HG03097 (cell line): ENCODE data around the gene CNOT1.

Experiments used
- ATAC-seq: cut with Tn5 transposase; IDR thresholded peaks from one replicate; pipeline ENCODE4 v1.9.1; 2021; ENCODE audit not compliant: unreplicated experiment, low FRiP score

The CNOT1 gene

GRCh38 chr16:58506241-58507194 is 123.1 kb downstream of the CNOT1 start:
- ATAC-seq = no peak

DNA sequence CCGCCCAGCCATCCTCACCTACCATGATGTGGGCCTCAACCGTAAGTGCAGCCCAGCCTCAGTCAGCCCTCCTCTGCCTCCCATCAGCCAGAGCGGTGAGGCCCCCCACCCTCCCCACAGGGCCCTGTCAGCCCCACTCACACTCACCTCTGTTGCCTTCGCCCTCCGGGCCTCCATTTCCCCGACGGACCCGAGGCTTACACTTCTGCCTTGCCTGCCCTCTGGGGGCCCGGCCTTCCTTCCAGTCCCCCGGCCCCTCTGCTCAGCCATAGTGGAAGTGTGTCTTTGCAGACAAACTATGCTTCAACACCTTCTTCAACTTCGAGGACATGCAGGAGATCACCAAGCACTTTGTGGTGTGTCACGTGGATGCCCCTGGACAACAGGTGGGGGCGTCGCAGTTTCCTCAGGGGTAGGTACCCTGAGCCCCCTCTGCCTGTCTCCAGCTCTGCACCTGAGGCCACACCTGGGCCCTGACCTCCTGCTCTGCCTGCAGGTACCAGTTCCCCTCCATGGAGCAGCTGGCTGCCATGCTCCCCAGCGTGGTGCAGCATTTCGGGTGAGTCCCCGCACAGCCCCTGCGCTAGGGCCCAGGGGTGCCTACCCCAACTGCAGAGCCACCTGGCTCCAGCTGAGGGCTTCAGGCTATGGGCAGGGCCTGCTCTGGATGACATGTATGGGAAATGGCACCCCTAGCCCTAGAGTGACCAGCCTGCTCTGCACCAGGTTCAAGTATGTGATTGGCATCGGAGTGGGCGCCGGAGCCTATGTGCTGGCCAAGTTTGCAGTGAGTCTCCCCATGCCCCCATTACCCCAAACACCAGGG is 125.5 kb downstream of the CNOT1 start:
- ATAC-seq = no peak

GRCh38 chr16:58503166-58503862 is 126.3 kb downstream of the CNOT1 start:
- no peak for ATAC-seq

GRCh38 chr16:58502217-58502921 is 127.3 kb downstream of the CNOT1 start:
- ATAC-seq = no peak

- no peak for ATAC-seq
Observed at GRCh38 chr16:58501242-58502131, 128.1 kb downstream of the CNOT1 start.

DNA sequence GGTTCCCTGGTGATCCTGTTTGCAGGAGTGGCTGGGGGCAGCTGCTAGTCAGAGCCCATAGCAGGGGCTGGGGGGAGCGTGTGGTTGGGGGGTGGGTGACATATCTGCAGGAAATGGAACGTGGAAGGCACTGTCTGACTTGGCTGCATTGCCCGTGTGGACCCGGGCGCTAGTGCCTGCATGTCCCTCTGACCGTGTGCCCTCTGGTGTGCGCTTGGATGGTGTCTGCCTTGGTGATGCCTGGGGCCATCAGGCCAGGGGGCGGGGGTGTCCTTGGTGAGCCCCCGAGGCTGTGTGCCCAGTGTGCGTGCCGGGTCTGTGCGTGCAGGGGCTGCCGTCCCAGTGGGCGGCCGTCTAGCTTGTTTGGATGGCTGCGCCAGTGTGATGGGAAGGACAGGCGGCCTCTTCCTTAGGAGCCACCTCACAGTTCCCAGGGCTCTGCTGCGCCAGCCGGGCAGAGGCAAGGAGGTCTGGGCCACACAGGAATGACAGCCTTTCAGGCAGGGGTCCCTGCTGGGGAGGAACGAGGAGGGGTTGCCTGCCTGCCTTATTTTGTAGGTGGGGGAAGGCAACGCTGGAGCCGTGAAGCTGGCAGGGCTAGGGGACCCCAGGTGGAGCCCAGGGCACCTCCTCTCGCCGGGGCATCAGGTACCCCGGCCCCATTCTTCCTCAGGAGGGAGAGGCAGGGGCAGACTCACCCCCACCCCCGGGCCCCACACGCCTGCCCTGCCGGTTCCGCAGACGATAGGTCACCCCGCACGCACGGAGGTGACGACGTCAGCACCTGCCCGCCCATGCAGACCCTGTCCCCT is 129.0 kb downstream of the CNOT1 start:
- ATAC-seq = no peak

DNA sequence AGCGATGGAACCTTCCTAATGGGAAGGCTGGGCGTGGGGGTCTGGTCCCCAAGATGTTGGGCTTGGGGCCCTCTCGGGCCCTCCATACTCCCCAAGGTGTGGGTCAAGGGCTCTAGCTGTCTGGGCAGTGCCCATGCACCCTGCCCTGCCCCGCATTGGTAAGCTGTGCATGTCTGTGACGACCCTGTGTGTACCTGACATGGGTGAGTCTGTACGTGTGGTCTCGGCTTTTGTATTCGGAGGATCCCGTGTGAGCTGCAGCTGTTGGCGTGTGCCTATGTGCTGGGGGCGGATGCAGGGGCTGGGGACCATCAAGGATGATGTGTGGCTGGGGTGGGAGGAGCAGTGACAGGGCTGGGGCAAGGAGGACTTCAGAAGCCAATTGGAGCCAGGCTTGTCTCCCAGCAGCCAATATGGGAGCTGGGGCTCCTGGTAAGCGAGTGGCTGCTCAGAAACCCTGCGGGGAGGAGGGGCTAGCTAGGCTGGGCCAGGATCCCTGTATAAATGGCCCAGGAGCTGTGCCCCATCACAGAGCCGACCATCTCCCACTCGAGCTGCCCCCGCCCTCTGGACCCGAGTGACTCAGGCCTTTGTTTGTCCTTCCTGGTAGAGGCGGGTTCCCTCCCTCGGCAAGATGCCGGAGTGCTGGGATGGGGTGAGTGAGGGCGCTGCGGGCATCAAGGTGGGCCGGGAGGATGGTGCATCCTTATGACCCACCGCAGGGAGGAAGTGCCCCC is 129.8 kb downstream of the CNOT1 start, which contains the start of gene NDRG4:
Gene NDRG4, plus strand, starts transcription at position 529 of the 737 bp plus-strand sequence. Its CDS starts 106 bp downstream, at position 635.
- no peak for ATAC-seq

DNA sequence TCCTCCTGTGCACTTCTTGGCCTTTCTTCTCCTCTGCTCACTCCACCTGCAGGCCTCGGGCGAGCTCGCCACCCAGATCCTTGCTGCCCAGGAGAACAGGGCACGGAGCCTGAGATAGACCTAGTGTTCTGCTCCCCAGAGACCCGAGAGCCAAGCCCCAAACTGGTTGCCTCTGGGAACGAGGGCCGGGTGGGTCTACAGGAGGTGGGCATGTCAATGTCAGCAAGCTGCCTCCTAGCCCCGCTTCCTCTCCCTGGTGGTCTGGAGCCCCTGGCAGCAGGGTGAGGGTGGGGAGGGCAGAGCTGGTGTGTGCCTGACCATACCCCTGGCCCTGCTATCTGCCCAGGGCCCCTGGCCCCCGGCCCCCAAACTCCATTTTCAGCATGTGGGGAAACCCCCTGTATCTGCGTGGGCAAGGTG is 130.5 kb downstream of the CNOT1 start:
- no peak for ATAC-seq

GRCh38 chr16:58498341-58499091 is 131.1 kb downstream of the CNOT1 start:
- no peak for ATAC-seq

GRCh38 chr16:58497935-58498334 is 131.7 kb downstream of the CNOT1 start:
- no peak for ATAC-seq

DNA sequence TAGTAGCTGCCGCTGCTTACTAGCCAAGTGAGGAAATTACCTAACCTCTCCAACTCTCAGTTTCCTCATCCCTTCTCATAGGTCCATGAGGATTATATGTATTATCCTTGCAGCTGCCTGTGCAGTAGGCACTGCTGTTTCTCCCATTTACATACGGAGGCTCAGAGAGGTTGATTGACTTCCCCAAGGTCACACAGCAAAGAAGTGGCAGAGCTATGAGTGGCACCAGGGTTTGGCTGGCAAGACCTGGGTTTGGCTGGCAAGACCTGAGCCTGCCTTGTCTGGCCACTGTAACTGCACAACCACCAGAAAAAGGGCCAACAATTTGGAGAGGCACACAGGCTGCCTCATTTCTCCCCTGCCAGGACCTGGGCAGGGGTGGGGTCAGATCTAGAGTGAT is 132.2 kb downstream of the CNOT1 start:
- ATAC-seq = no peak

- no peak for ATAC-seq
Observed at GRCh38 chr16:58495521-58496331, 133.9 kb downstream of the CNOT1 start.

DNA sequence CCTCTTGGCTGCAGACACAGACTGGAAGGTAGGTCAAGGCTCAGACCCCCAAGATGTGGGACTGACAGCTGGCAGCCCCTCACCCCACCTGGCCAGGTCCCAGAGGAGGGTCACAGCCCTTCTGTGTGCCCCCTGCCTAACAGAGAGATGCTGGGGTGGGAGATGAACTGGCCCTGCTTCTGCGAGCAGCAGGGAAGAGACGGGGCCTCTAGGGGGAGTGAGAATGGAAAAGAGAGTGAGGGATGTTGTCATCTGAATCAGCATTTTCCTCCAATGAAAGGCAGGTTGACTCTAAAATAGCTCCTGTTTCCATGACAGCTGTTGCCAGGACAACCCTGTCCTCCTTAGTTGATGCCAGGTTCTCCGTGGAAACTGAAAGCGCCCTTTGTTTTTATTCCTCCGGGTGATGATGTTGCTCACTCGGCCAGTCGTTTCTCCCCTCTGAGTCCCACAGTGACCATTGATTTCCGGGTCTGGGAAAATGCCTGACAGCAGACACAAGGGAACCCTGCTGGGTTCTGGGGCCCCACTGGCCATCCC is 134.6 kb downstream of the CNOT1 start:
- ATAC-seq = peak; percentile 67

- ATAC-seq = no peak
Observed at GRCh38 chr16:58493756-58494431, 135.7 kb downstream of the CNOT1 start.

DNA sequence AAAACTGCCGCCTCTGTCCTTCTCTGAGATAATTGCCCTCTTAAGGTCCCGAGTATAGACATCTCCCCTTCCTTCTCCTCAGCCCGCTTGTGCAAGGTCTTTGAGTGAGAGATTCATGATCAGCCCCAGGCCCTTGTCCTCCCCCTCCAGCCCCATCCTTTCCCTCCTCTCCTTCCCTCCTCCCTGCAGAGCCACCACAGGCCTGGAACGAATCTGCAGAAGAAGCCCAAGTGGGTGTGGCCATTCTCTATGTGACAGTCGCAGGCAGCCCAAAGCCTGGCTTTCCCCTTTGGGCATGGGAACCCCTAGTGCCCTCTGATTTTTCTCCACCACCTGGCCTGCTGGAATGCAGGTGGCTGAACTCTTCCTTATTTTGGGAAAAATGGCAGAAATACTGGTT is 136.9 kb downstream of the CNOT1 start:
- no peak for ATAC-seq
